GM13976 (cell line): Measurements from ENCODE around the gene VAPB.

Source experiments
- DNase-seq: peaks from one replicate; pipeline ENCODE4 v3.0.0; 2012; ENCODE audit warnings: low spot score
- in situ Hi-C: fragments of 300-500 bp; cut with MboI; formaldehyde crosslinking; loops from one replicate; pipeline ENCODE4 v1.12.0; 2022; ENCODE audit warnings: low sequenced_read_pairs, mixed read lengths, inconsistent platforms; ENCODE audit not compliant: unreplicated experiment
- TF ChIP-seq, protein P1 (sequence below): IDR thresholded peaks from 2 replicates; pipeline ENCODE4 v1.5.1; 2012; ENCODE audit warnings: borderline replicate concordance, mild to moderate bottlenecking; ENCODE audit not compliant: insufficient read depth; ENCODE audit errors: extremely low read depth, missing control alignments, control extremely low read depth

Gene VAPB

DNA sequence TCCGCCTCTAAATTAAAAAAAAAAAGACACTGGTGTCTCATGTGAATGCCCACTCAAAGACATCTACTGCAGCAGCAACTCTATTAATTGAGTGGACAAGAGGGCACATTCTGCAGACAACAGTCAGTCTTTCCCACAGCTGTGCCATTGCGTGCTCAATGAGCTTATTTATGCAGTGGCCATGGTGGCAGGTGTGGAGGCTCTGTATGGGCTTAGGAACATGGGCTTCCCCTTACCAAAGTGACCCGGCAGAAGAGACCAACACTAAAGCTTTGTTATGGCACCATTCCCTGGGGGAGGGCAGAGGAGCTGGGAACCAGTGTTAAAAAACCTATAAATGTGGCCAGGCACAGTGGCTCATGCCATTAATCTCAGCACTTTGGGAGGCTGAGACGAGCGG is 4.2 kb upstream of the VAPB start:
- TF ChIP-seq, protein P1, sequence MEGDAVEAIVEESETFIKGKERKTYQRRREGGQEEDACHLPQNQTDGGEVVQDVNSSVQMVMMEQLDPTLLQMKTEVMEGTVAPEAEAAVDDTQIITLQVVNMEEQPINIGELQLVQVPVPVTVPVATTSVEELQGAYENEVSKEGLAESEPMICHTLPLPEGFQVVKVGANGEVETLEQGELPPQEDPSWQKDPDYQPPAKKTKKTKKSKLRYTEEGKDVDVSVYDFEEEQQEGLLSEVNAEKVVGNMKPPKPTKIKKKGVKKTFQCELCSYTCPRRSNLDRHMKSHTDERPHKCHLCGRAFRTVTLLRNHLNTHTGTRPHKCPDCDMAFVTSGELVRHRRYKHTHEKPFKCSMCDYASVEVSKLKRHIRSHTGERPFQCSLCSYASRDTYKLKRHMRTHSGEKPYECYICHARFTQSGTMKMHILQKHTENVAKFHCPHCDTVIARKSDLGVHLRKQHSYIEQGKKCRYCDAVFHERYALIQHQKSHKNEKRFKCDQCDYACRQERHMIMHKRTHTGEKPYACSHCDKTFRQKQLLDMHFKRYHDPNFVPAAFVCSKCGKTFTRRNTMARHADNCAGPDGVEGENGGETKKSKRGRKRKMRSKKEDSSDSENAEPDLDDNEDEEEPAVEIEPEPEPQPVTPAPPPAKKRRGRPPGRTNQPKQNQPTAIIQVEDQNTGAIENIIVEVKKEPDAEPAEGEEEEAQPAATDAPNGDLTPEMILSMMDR, result no peak
- no peak for DNase-seq
- in situ Hi-C loops, result no loop called here

DNA sequence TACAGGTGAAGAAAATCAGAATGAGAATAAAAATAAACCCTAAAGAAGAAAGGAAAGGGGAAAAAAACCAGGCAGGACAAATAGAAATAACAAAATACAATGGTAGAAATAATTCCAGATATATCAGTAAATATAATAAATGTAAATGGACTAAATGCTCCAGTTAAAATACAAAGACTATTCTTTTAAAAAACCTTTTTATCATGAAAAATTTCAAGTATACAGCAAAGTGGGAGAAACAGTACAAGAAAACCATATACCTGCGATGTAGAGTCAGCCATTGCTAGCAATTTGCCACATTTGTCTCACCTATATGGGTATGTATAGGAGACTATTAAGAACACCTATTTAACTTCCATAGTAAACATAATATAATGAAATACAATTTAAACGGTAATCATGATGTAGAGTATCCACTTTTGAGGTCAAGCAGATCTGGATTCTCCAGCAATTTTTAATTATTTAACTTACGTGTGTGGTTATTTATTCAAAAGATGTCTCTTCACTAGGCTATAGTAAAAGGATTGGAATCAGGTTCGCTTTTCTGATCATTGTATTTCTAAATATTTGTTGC is 914 bp upstream of the VAPB start:
- in situ Hi-C loops, result no loop called here
- TF ChIP-seq, protein P1, result no peak
- DNase-seq, result no peak

DNA sequence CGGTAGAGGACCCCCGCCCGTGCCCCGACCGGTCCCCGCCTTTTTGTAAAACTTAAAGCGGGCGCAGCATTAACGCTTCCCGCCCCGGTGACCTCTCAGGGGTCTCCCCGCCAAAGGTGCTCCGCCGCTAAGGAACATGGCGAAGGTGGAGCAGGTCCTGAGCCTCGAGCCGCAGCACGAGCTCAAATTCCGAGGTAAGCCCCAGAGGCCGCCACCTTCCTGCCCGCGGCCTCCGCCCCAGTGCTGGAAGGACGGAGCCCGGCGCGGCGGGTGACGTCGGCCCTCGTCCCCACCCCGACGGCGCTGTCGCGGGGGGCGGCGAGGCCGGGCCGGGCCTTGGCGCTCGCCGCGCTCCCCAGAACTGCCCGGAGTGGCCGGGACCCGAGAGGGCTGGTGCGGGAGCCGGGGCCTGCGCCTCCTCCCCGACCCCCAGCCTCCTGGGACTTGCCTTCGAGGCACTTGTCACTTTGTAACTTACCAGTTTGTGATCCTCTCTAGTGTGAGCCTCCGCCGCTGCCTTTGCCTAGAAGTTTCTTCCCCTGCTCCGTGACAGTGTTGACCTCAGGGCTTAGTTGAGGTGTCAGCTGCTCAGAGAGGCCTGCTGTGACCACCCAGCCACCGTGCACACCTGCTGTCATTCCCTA is 417 bp downstream of the VAPB start:
- peak; percentile 49 for DNase-seq
- TF ChIP-seq, protein P1, result no peak
- in situ Hi-C loops, result no loop called here

DNA sequence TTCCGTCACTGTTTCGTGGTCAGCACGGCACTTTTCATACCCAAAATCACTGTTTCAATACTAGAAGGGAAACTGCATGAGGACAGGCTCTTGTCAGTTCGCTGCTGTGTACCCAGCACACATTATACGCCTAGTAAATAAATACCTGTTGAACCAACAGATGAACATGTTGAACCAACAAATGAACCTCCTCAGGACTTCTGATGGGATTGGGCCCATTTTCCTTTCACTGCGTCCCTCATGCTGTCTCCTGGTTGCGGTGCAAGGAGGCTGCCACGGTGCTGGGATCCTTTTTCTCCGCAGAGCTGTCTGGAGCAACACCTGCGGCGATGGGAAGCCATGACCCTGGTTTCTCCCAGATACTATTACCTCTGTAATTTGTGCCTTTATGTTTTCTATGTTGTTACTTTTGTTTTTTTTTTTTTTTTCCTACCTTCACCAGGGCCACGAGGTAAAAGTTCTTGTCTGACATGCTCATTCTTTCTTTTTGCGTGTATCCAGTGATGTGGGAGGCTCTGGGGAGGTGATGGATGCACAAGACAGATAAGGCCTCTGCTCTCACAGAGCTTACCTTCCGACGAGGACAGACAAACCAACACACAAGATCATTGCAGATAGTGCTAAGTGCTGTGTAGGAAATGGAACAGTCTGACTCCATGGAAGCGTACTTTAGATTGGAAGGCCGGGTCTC is 1.1 kb downstream of the VAPB start:
- DNase-seq, result no peak
- in situ Hi-C loops, result no loop called here
- TF ChIP-seq, protein P1, result no peak

DNA sequence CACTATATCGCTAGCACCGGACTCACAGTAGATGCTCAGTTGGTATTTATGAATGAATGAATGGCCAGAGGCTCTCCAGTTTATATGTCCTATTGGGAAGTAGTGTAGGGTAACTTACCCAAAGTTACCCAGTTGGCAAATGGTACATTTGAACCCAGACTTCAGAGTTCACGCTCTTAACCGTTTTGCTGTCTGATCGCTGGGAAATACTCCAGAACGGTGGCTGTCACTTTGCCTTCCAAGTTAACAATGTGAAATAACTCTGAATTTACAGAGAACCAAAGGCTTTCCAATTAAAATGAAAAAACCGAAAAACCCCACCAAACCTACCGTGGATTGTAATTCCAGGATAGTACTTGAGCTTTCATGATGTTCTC is 1.6 kb downstream of the VAPB start:
- DNase-seq, result no peak
- in situ Hi-C loops, result no loop called here
- TF ChIP-seq, protein P1, result no peak

DNA sequence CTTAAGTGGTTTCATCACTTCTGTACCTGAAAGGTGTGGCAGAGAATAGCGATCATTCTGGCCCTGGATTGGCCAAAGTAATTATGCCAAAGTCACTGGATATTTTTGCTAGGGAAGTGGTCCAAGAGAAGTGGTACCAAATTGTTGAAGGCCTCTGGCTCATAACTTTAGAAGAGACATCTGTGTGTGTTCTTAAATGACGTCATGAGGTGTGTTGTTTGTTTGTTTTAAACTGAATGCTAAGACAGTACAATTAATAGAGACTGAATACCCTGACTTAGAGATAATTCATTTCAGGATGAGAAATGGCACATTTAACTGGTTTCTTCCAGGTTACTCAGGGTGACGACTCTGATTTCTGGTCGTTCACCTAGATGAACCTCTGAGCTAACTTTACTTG is 3.3 kb downstream of the VAPB start:
- in situ Hi-C loops, result no loop called here
- TF ChIP-seq, protein P1, result no peak
- DNase-seq, result no peak
